H1 (cell line): ENCODE results near the gene MRPL16. TPM values are rescaled to one million over a fixed set of nuclear protein-coding genes. Genes with fewer than 3 reads are reported as not detected.
A peak's percentile ranks its signal among the peaks of the same experiment; 100 is the strongest.

ENCODE experiments used
- CTCF ChIA-PET: fragments of 300-600 bp; sonication (Branson Sonifier 250); formaldehyde crosslinking; loops from one replicate; lab custom pipeline; 2021; ENCODE audit not compliant: partially characterized antibody; lab: Charles Lee
- POLR2A ChIA-PET: fragments of 300-600 bp; sonication (Branson Sonifier 250); formaldehyde crosslinking; loops from one replicate; lab custom pipeline; 2021; ENCODE audit warnings: inconsistent platforms; ENCODE audit not compliant: partially characterized antibody; lab: Charles Lee
- DNase-seq, 2 experiments: peaks; one replicate each; pipeline versions ENCODE4 v3.0.0 to v3.0.0-alpha.2; 2010 to 2022; ENCODE audit warnings: low spot score in 2 of 2, low read depth in 1 of 2, mixed read lengths in 1 of 2
- FAIRE-seq: peaks from 2 replicates; lab custom pipeline; 2011; peaks lifted over from hg19 to GRCh38; lab: Jason Lieb, UNC
- H2AFZ ChIP-seq: 2 replicates; pipeline ENCODE4 v1.8.1; 2012; ENCODE audit warnings: low read length, inconsistent platforms
- H2AK5ac ChIP-seq: 2 replicates; pipeline ENCODE4 v1.6.1; 2013; ENCODE audit warnings: low read depth, low read length
- H2BK120ac ChIP-seq: replicated peaks from 2 replicates; pipeline ENCODE3; 2013; ENCODE audit warnings: low read depth, low read length, inconsistent platforms
- H2BK12ac ChIP-seq: 2 replicates; pipeline ENCODE4 v1.6.1; 2013; ENCODE audit warnings: low read depth, low read length
- H2BK15ac ChIP-seq: 2 replicates; pipeline ENCODE4 v1.6.1; 2013; ENCODE audit warnings: low read length
- H2BK20ac ChIP-seq: 2 replicates; pipeline ENCODE4 v1.6.1; 2013; ENCODE audit warnings: low read length
- H2BK5ac ChIP-seq: 2 replicates; pipeline ENCODE4 v1.6.1; 2013; ENCODE audit warnings: low read depth, low read length
- H3K14ac ChIP-seq: 2 replicates; pipeline ENCODE4 v1.6.1; 2013; ENCODE audit warnings: inconsistent platforms; ENCODE audit not compliant: insufficient read length
- H3K18ac ChIP-seq: 2 replicates; pipeline ENCODE4 v1.6.1; 2013; ENCODE audit warnings: low read length; ENCODE audit errors: extremely low read depth
- H3K23ac ChIP-seq: 2 replicates; pipeline ENCODE4 v1.6.1; 2013; ENCODE audit warnings: inconsistent platforms; ENCODE audit not compliant: insufficient read length
- H3K23me2 ChIP-seq: 2 replicates; pipeline ENCODE4 v1.6.1; 2013; ENCODE audit warnings: low read depth, low read length
- H3K27ac ChIP-seq: 2 replicates; pipeline ENCODE4 v1.6.1; 2011; ENCODE audit warnings: low read depth, low read length, inconsistent platforms
- H3K27me3 ChIP-seq, 4 experiments: replicated peaks in 1 of 4; 1 replicate in 1 of 4; 2 replicates in 3 of 4; pipeline versions ENCODE4 v1.6.1 to v1.8.1; 2011 to 2013; ENCODE audit warnings: low read length in 3 of 4, mild to moderate bottlenecking in 3 of 4, inconsistent platforms in 2 of 4, mixed read lengths in 2 of 4, moderate library complexity in 1 of 4; ENCODE audit not compliant: control insufficient read depth in 3 of 4, insufficient read depth in 3 of 4; ENCODE audit errors: extremely low read depth in 1 of 4
- H3K36me3 ChIP-seq, 4 experiments: 2 replicates each; pipeline versions ENCODE4 v1.6.1 to v1.8.1; 2011 to 2013; ENCODE audit warnings: mild to moderate bottlenecking in 4 of 4, low read length in 3 of 4, moderate library complexity in 2 of 4, control low read depth in 1 of 4, inconsistent platforms in 1 of 4; ENCODE audit not compliant: insufficient read depth in 4 of 4, control insufficient read depth in 2 of 4
- H3K4ac ChIP-seq: replicated peaks from 2 replicates; pipeline ENCODE3; 2013; ENCODE audit warnings: low read length, low read depth, mixed read lengths, inconsistent platforms; ENCODE audit not compliant: insufficient read length
- H3K4me1 ChIP-seq, 4 experiments: replicated peaks in 1 of 4; 1 replicate in 1 of 4; 2 replicates in 3 of 4; pipeline versions ENCODE4 v1.6.1 to v1.8.1; 2011 to 2013; ENCODE audit warnings: low read length in 3 of 4, inconsistent platforms in 2 of 4, mixed read lengths in 1 of 4; ENCODE audit not compliant: insufficient read depth in 4 of 4, control insufficient read depth in 3 of 4
- H3K4me2 ChIP-seq, 2 experiments: 2 replicates each; pipeline versions ENCODE4 v1.6.1 to v1.8.1; 2011 to 2013; ENCODE audit warnings: low read depth in 2 of 2, low read length in 2 of 2, control low read depth in 1 of 2, inconsistent platforms in 1 of 2, mild to moderate bottlenecking in 1 of 2; ENCODE audit not compliant: insufficient read depth in 1 of 2
- H3K4me3 ChIP-seq, 4 experiments: fragments of 200-600, 300-600 bp in 1 of 4; sonication (generic), shearing (Covaris generic), sonication (Bioruptor Twin) in 1 of 4; 2 replicates each; pipeline versions ENCODE4 v1.5.1 to v1.8.1; 2011 to 2016; ENCODE audit warnings: low read length in 4 of 4, low read depth in 3 of 4, control low read depth in 2 of 4, inconsistent platforms in 2 of 4, mild to moderate bottlenecking in 2 of 4, mixed read lengths in 1 of 4, moderate library complexity in 1 of 4; ENCODE audit not compliant: insufficient read depth in 2 of 4; ENCODE audit errors: extremely low read depth in 1 of 4
- H3K56ac ChIP-seq: replicated peaks from 2 replicates; pipeline ENCODE3; 2013; ENCODE audit warnings: low read depth, mild to moderate bottlenecking, mixed read lengths, low read length, inconsistent platforms; ENCODE audit not compliant: insufficient read length
- H3K79me1 ChIP-seq: 2 replicates; pipeline ENCODE4 v1.6.1; 2013; ENCODE audit warnings: low read depth, low read length, control low read depth
- H3K79me2 ChIP-seq, 2 experiments: 2 replicates each; pipeline versions ENCODE4 v1.6.1 to v1.8.1; 2012 to 2013; ENCODE audit warnings: low read length in 2 of 2, mild to moderate bottlenecking in 2 of 2, inconsistent platforms in 1 of 2; ENCODE audit not compliant: insufficient read depth in 2 of 2, control insufficient read depth in 1 of 2
- H3K9ac ChIP-seq, 4 experiments: replicated peaks in 1 of 4; 1 replicate in 1 of 4; 2 replicates in 3 of 4; pipeline versions ENCODE4 v1.6.1 to v1.8.1; 2011 to 2013; ENCODE audit warnings: low read depth in 3 of 4, low read length in 3 of 4, control low read depth in 2 of 4, mild to moderate bottlenecking in 2 of 4, moderate library complexity in 2 of 4, inconsistent platforms in 1 of 4; ENCODE audit errors: extremely low read depth in 1 of 4
- H3K9me3 ChIP-seq, 2 experiments: 2 replicates each; pipeline versions ENCODE4 v1.6.1 to v1.8.1; 2012 to 2013; ENCODE audit warnings: mild to moderate bottlenecking in 2 of 2, moderate library complexity in 2 of 2, control low read depth in 1 of 2, inconsistent platforms in 1 of 2, low read depth in 1 of 2, low read length in 1 of 2, mixed read lengths in 1 of 2; ENCODE audit not compliant: insufficient read depth in 2 of 2
- H4K20me1 ChIP-seq, 2 experiments: replicated peaks in 1 of 2; 2 replicates each; pipeline versions ENCODE3 to v1.8.1; 2011 to 2013; ENCODE audit warnings: inconsistent platforms in 2 of 2, low read length in 2 of 2, mild to moderate bottlenecking in 1 of 2; ENCODE audit not compliant: insufficient read depth in 2 of 2, control insufficient read depth in 1 of 2
- H4K5ac ChIP-seq: 2 replicates; pipeline ENCODE4 v1.6.1; 2013; ENCODE audit warnings: low read length, low read depth, mixed read lengths, inconsistent platforms; ENCODE audit not compliant: insufficient read length
- H4K8ac ChIP-seq: 2 replicates; pipeline ENCODE4 v1.8.0; 2013; ENCODE audit warnings: mild to moderate bottlenecking, moderate library complexity, low read length, inconsistent platforms; ENCODE audit not compliant: insufficient read depth; ENCODE audit errors: extremely low read depth
- H4K91ac ChIP-seq: replicated peaks from 2 replicates; pipeline ENCODE3; 2013; ENCODE audit warnings: low read length, mixed read lengths, inconsistent platforms; ENCODE audit not compliant: insufficient read length
- CTBP2 ChIP-seq: IDR thresholded peaks from 2 replicates; pipeline ENCODE4 v1.7.0; 2011; ENCODE audit warnings: borderline replicate concordance, mild to moderate bottlenecking, moderate library complexity, mixed read lengths, low read length; ENCODE audit not compliant: insufficient read depth, insufficient read length
- EP300 ChIP-seq, 2 experiments: IDR thresholded peaks; 1 replicate in 1 of 2; 2 replicates in 1 of 2; pipeline ENCODE4 v1.6.1; 2011 to 2012; ENCODE audit warnings: low read depth in 2 of 2, low read length in 2 of 2, mild to moderate bottlenecking in 2 of 2, borderline replicate concordance in 1 of 2, inconsistent platforms in 1 of 2, moderate library complexity in 1 of 2
- SP1 ChIP-seq: IDR thresholded peaks from 2 replicates; pipeline ENCODE4 v1.6.1; 2011; ENCODE audit warnings: low read depth, low read length
- SUZ12 ChIP-seq: fragments of 200-600 bp; sonication (generic); IDR thresholded peaks from 2 replicates; pipeline ENCODE4 v1.6.1; 2012; ENCODE audit warnings: mild to moderate bottlenecking, inconsistent platforms, low read length, moderate library complexity, mixed read lengths
- TEAD4 ChIP-seq: IDR thresholded peaks from 2 replicates; pipeline ENCODE4 v1.6.1; 2012; ENCODE audit warnings: low read depth, low read length, inconsistent platforms, mixed read lengths
- YY1 ChIP-seq: IDR thresholded peaks from 2 replicates; pipeline ENCODE4 v1.6.1; 2011; ENCODE audit warnings: low read depth, mild to moderate bottlenecking, low read length
- WGBS, 2 experiments: shearing (Covaris generic) in 1 of 2; methylation state at CpG; one replicate each; pipeline versions ENCODE4 v1.1.6 to v1.1.7; 2013 to 2015; ENCODE audit warnings: low lambda C conversion rate in 2 of 2, mixed read lengths in 2 of 2, inconsistent platforms in 1 of 2, low coverage in 1 of 2, missing lambda C conversion rate in 1 of 2; ENCODE audit not compliant: insufficient replicate concordance in 2 of 2, insufficient coverage in 1 of 2, insufficient read length in 1 of 2; ENCODE audit errors: extremely low coverage in 1 of 2, missing lambda C conversion rate in 1 of 2; 5-methylcytosine and 5-hydroxymethylcytosine counted together
- polyA plus RNA-seq, 7 experiments: library from polyadenylated mRNA; depleted of rRNA in 3 of 7; stranded (reverse) in 5 of 7; unstranded in 2 of 7; fragments of >200 nt in 5 of 7; fragments of 200-250 nt in 2 of 7; gene quantifications; 1 replicate in 5 of 7; 2 replicates in 1 of 7; 4 replicates in 1 of 7; pipeline versions ENCODE4 v1.2.1 to v1.2.3, GENCODE V29; 2011 to 2013; ENCODE audit warnings: missing spikeins in 2 of 7, mixed read lengths in 2 of 7
- total RNA-seq: library from RNA; stranded (reverse); fragmentation: NEBNext Ultra II Directional; extraction: Animal tissue kit (Norgen Biotek cat#: 25700); gene quantifications from 2 replicates; pipeline ENCODE4 v1.2.1, GENCODE V29; 2021
- TF ChIP-seq, protein P1 (sequence below): IDR thresholded peaks from 2 replicates; pipeline ENCODE4 v1.6.1; 2012; ENCODE audit warnings: low read length, inconsistent platforms

The MRPL16 gene
- total and polyA plus RNA-seq, 2 of the 8 experiments (the other 6 are each of a cell fraction or from before 2014, with no cell fraction given): 69.2 to 79.8 TPM

DNA sequence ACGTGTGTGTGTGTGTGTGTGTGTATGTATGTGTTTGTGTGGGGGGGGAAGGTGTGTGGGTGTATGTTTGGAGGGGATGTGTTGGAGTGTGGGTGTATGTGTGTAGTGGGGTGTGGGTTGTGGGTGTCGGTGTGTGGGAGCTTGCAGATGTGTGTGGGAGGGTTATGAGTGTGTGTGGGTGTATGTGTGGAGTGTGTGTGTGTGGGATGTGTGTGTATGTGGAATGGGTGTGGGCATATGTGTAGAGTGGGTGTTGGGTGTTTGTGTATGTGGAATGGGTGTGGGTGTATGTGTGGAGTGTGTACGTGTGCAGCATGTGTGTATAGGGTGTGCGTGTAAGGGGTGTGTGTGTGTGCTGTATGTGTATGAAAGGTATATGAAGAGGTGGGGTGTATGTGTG is 40.8 kb downstream of the MRPL16 start:
- H3K79me2 ChIP-seq: peaks cover 6 to 67% of the 10 kb centered on the region in 2 experiments
- H3K79me1 ChIP-seq: peaks cover 9% of the 10 kb centered on the region

More for the DNA sequence above, 40.8 kb downstream of the MRPL16 start:
- WGBS, 2 experiments: 93 to 100% methylated on average over 2 to 4 of the region's 4 CpGs
- no peak overlapping the region for H2BK5ac ChIP-seq
- no peak overlapping the region for H3K4me2 ChIP-seq
- no peak overlapping the region for H3K18ac ChIP-seq
- no peaks in the 10 kb centered on the region for H3K9me3 ChIP-seq
- peak overlapping the region; percentile 32 for H3K4ac ChIP-seq
- H2BK120ac ChIP-seq: no peak overlapping the region
- no peak overlapping the region; a peak in 1 of 7 replicates for H3K9ac ChIP-seq
- no peak overlapping the region for H4K91ac ChIP-seq
- H2BK15ac ChIP-seq: no peak overlapping the region
- no peak for DNase-seq
- H3K4me3 ChIP-seq: no peak overlapping the region
- H3K36me3 ChIP-seq: peaks cover 0 to 10% (median 4%) of the 10 kb centered on the region in 4 experiments; a peak in 3 of 8 replicates
- H3K4me1 ChIP-seq: no peaks in the 10 kb centered on the region
- peaks cover 14 to 22% of the 10 kb centered on the region in 2 experiments for H4K20me1 ChIP-seq
- no peak overlapping the region for H3K27ac ChIP-seq
- H3K27me3 ChIP-seq: no peaks in the 10 kb centered on the region
- H2AFZ ChIP-seq: no peak overlapping the region
- H3K23ac ChIP-seq: no peak overlapping the region
- no peak overlapping the region for H4K8ac ChIP-seq
- H3K56ac ChIP-seq: peak overlapping the region; percentile 79
- H2BK12ac ChIP-seq: no peak overlapping the region
- no peak for FAIRE-seq
- 0 out of 2 replicates have a peak overlapping the region, but pooled peaks have one; percentile 15 for H2BK20ac ChIP-seq
- no peak overlapping the region for H2AK5ac ChIP-seq
- no peak overlapping the region for H4K5ac ChIP-seq
- peaks cover 7% of the 10 kb centered on the region; the same call in 1 of the 2 replicates for H3K23me2 ChIP-seq
- TF ChIP-seq EP300 (IDR thresholded peaks at IDR 0.05; ENCODE audit: borderline replicate concordance in 1 of 2, low read depth in 2 of 2, low read length in 2 of 2): no peak
- TF ChIP-seq, protein P1, sequence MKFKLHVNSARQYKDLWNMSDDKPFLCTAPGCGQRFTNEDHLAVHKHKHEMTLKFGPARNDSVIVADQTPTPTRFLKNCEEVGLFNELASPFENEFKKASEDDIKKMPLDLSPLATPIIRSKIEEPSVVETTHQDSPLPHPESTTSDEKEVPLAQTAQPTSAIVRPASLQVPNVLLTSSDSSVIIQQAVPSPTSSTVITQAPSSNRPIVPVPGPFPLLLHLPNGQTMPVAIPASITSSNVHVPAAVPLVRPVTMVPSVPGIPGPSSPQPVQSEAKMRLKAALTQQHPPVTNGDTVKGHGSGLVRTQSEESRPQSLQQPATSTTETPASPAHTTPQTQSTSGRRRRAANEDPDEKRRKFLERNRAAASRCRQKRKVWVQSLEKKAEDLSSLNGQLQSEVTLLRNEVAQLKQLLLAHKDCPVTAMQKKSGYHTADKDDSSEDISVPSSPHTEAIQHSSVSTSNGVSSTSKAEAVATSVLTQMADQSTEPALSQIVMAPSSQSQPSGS: no peak
- TF ChIP-seq CTBP2: no peak
- TF ChIP-seq YY1: no peak
- no peak for TF ChIP-seq SUZ12
- no peak for TF ChIP-seq SP1
- no peak for TF ChIP-seq TEAD4
- H3K14ac ChIP-seq: no peak overlapping the region
- ChIA-PET POLR2A (interaction anchor here (1.1 kb wide), 1 partner anchor 10 kb away, joined by 3 read pairs; no protein-coding TSS in a partner anchor), CTCF (interaction anchor here (2.3 kb wide), 1 partner anchor 14 kb away, joined by 7 read pairs; no protein-coding TSS in a partner anchor)
